K562 (cell line): Measurements from ENCODE around the gene EFEMP2. TPM values are rescaled to one million over a fixed set of nuclear protein-coding genes. Genes with fewer than 3 reads are reported as not detected.

Experiments
- BCL6 ChIP-seq: fragments of 250-450 bp; sonication (Bioruptor Pico); IDR thresholded peaks from 2 replicates; pipeline ENCODE4 v1.4.0; 2020
- DIDO1 ChIP-seq: fragments of 450-650 bp; IDR thresholded peaks from 2 replicates; pipeline ENCODE4 v1.6.1; 2016; ENCODE audit warnings: low read depth, missing biosample characterization, missing genetic modification characterization
- ETV6 ChIP-seq, 3 experiments: fragments of 150-350 bp in 1 of 3; sonication (generic) in 1 of 3; formaldehyde crosslinking in 1 of 3; IDR thresholded peaks; 2 replicates each; pipeline versions ENCODE4 v1.6.1 to v1.8.0; 2014 to 2022; ENCODE audit warnings: borderline replicate concordance in 2 of 3, low read depth in 2 of 3, antibody characterized with exemption in 1 of 3, low read length in 1 of 3, mild to moderate bottlenecking in 1 of 3, missing genetic modification reagents in 1 of 3
- HNRNPH1 ChIP-seq: fragments of 200-400 bp; formaldehyde crosslinking; optimal IDR thresholded peaks from 2 replicates; pipeline ENCODE3; 2017; ENCODE audit warnings: low read depth, mild to moderate bottlenecking, low read length, moderate library complexity
- JUND ChIP-seq, 2 experiments: IDR thresholded peaks; 2 replicates in 1 of 2; 3 replicates in 1 of 2; pipeline ENCODE4 v1.6.1; 2011; ENCODE audit warnings: borderline replicate concordance in 2 of 2, low read depth in 2 of 2, low read length in 2 of 2, improper control_type of control experiment in 1 of 2, missing biosample characterization in 1 of 2, missing genetic modification characterization in 1 of 2, missing genetic modification reagents in 1 of 2
- MIER1 ChIP-seq: fragments of 450-650 bp; IDR thresholded peaks from 2 replicates; pipeline ENCODE4 v1.6.1; 2016; ENCODE audit warnings: antibody characterized with exemption, mild to moderate bottlenecking, low read depth
- SIRT6 ChIP-seq: IDR thresholded peaks from one replicate; pipeline ENCODE4 v1.6.1; 2012; ENCODE audit warnings: low read depth, mild to moderate bottlenecking, control low read depth, inconsistent platforms, low read length, moderate library complexity
- TCFL5 ChIP-seq: fragments of 250-450 bp; sonication (Bioruptor Pico); conservative IDR thresholded peaks from 2 replicates; pipeline ENCODE4 v1.6.1; 2021; ENCODE audit warnings: mild to moderate bottlenecking, moderate library complexity, matching md5 sums
- TEAD1 ChIP-seq, 2 experiments: fragments of 450-650 bp in 1 of 2; sonication (generic) in 1 of 2; formaldehyde crosslinking; IDR thresholded peaks; 2 replicates each; pipeline versions ENCODE4 v1.4.0 to v1.8.0; 2020 to 2022; ENCODE audit warnings: mild to moderate bottlenecking in 2 of 2, missing genetic modification reagents in 1 of 2
- ZNF212 ChIP-seq: fragments of 450-650 bp; formaldehyde crosslinking; IDR thresholded peaks from 2 replicates; pipeline ENCODE4 v1.4.0; 2020; ENCODE audit warnings: mild to moderate bottlenecking
- ZNF316 ChIP-seq: fragments of 450-650 bp; IDR thresholded peaks from 2 replicates; pipeline ENCODE4 v1.6.1; 2016
- polyA plus RNA-seq, 8 experiments: library from polyadenylated mRNA; depleted of rRNA in 4 of 8; stranded (reverse) in 5 of 8; unstranded in 3 of 8; fragments of >200 nt; fragmentation: Nextera tagmentation in 2 of 8; fragmentation: Illumina TruSeq in 1 of 8; extraction: Ambion mirVana in 2 of 8; extraction: Trizol in 1 of 8; gene quantifications; 2 replicates each; pipeline versions ENCODE4 v1.2.1 to v1.2.3, GENCODE V29; 2011 to 2014; ENCODE audit warnings: inconsistent platforms in 1 of 8, missing spikeins in 1 of 8
- total RNA-seq, 7 experiments: library from RNA; depleted of rRNA in 6 of 7; stranded (reverse); fragments of >200 nt in 6 of 7; fragmentation: Illumina TruSeq in 2 of 7; extraction: Trizol in 2 of 7; gene quantifications; 2 replicates each; pipeline versions ENCODE4 v1.2.1 to v1.2.3, GENCODE V29; 2011 to 2021; ENCODE audit warnings: low replicate concordance in 1 of 7
- TF ChIP-seq, protein P1 (sequence below): fragments of 250-450 bp; sonication (Bioruptor Pico); IDR thresholded peaks from 2 replicates; pipeline ENCODE4 v1.4.0; 2020; ENCODE audit warnings: mild to moderate bottlenecking, moderate library complexity, borderline replicate concordance
- TF ChIP-seq, protein P2 (sequence below), 3 experiments: IDR thresholded peaks in 2 of 3; conservative IDR thresholded peaks in 1 of 3; 2 replicates each; pipeline ENCODE4 v1.5.1; 2011 to 2012; ENCODE audit warnings: low read length in 3 of 3, mild to moderate bottlenecking in 3 of 3, control low read depth in 2 of 3, improper control_type of control experiment in 1 of 3, inconsistent platforms in 1 of 3, low read depth in 1 of 3, mixed read lengths in 1 of 3, moderate library complexity in 1 of 3; ENCODE audit not compliant: insufficient read depth in 2 of 3
- TF ChIP-seq, protein P3 (sequence below): fragments of 450-650 bp; formaldehyde crosslinking; IDR thresholded peaks from 2 replicates; pipeline ENCODE4 v1.4.0; 2022; ENCODE audit warnings: missing genetic modification characterization
- TF ChIP-seq, protein P4 (sequence below): sonication (generic); formaldehyde crosslinking; IDR thresholded peaks from 2 replicates; pipeline ENCODE4 v1.8.0; 2023; ENCODE audit warnings: mild to moderate bottlenecking, missing genetic modification reagents

EFEMP2 gene
- total and polyA plus RNA-seq, 9 of the 15 experiments (the other 6 are each of a cell fraction or from before 2014, with no cell fraction given) = 0.07 to 2.9 (median 0.69) TPM; not detected in 1

DNA sequence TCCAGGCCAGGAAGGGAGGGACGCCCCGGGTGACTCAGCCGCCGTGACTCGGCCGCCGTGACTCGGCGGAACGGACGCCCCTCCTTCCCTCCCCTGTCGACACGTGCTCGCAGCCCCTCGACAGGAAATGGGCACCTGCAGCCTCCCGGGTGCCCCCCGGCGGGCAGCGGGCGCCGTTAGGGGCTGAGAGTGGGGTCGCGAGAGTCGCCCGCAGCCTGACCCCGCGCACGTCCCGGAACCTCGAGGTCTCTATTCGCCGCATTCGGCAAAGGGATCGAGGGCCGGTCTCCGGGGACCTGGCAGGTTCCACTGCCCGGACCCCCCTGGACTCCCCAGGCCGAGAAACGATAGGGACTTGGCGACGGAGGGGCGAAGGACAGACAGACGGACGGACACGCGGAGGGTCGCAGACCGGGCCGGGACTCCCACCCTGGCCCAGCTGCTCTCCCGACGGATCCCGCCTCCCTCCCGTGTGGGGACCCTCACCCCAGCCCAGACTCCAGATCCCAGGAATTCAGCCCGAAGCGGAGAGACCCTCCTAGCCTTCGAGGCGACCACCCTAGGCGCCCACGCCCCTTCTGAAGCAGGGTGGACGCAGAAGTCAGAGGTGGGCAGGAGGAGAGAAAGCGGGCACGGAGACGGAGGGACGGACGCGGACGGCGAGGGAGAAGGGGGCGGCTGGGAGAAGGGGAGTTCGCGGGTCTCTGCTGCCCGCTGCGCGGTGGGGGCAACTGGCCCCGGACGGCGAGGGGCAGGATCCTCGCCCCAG is 26.9 kb upstream of the EFEMP2 start (continued):
- TF ChIP-seq, protein P1, sequence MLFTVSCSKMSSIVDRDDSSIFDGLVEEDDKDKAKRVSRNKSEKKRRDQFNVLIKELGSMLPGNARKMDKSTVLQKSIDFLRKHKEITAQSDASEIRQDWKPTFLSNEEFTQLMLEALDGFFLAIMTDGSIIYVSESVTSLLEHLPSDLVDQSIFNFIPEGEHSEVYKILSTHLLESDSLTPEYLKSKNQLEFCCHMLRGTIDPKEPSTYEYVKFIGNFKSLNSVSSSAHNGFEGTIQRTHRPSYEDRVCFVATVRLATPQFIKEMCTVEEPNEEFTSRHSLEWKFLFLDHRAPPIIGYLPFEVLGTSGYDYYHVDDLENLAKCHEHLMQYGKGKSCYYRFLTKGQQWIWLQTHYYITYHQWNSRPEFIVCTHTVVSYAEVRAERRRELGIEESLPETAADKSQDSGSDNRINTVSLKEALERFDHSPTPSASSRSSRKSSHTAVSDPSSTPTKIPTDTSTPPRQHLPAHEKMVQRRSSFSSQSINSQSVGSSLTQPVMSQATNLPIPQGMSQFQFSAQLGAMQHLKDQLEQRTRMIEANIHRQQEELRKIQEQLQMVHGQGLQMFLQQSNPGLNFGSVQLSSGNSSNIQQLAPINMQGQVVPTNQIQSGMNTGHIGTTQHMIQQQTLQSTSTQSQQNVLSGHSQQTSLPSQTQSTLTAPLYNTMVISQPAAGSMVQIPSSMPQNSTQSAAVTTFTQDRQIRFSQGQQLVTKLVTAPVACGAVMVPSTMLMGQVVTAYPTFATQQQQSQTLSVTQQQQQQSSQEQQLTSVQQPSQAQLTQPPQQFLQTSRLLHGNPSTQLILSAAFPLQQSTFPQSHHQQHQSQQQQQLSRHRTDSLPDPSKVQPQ (CRISPR knock-in tag) = peak; percentile 36; the same call in 1 of the 2 replicates
- TF ChIP-seq TEAD1 (CRISPR knock-in tag; IDR thresholded peaks at IDR 0.05) (peak; percentile 37 to 64; a peak in 1 of 4 replicates), ZNF212 (peak; percentile 14; the same call in 1 of the 2 replicates), MIER1 (0 out of 2 replicates have a peak, but pooled peaks have one; percentile 39), SIRT6 (peak; percentile 17), HNRNPH1 (peak; percentile 77), JUND (IDR thresholded peaks at IDR 0.05; ENCODE audit: borderline replicate concordance, low read depth, low read length) (peak; percentile 97), JUND (tag; IDR thresholded peaks at IDR 0.05; ENCODE audit: borderline replicate concordance, low read depth, low read length) (peak; percentile 93; the same call in 1 of the 3 replicates), ZNF316 (peak; percentile 96), TCFL5 (CRISPR knock-in tag) (no peak), DIDO1 (tag) (no peak), BCL6 (CRISPR knock-in tag) (no peak), ETV6 (IDR thresholded peaks at IDR 0.05; ENCODE audit: borderline replicate concordance in 1 of 2, low read depth in 2 of 2, low read length in 1 of 2) (no peak), ETV6 (CRISPR knock-in tag; IDR thresholded peaks at IDR 0.05; ENCODE audit: borderline replicate concordance) (no peak)
- TF ChIP-seq, protein P2, sequence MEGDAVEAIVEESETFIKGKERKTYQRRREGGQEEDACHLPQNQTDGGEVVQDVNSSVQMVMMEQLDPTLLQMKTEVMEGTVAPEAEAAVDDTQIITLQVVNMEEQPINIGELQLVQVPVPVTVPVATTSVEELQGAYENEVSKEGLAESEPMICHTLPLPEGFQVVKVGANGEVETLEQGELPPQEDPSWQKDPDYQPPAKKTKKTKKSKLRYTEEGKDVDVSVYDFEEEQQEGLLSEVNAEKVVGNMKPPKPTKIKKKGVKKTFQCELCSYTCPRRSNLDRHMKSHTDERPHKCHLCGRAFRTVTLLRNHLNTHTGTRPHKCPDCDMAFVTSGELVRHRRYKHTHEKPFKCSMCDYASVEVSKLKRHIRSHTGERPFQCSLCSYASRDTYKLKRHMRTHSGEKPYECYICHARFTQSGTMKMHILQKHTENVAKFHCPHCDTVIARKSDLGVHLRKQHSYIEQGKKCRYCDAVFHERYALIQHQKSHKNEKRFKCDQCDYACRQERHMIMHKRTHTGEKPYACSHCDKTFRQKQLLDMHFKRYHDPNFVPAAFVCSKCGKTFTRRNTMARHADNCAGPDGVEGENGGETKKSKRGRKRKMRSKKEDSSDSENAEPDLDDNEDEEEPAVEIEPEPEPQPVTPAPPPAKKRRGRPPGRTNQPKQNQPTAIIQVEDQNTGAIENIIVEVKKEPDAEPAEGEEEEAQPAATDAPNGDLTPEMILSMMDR (IDR thresholded peaks at IDR 0.05 in 2 of 3, conservative IDR thresholded peaks at IDR 0.05 in 1 of 3; ENCODE audit: insufficient read depth in 2 of 3, low read depth in 1 of 3, low read length in 3 of 3) = peak in 1 of 3 experiments; percentile 11; a peak in 1 of 6 replicates
- TF ChIP-seq, protein P3, sequence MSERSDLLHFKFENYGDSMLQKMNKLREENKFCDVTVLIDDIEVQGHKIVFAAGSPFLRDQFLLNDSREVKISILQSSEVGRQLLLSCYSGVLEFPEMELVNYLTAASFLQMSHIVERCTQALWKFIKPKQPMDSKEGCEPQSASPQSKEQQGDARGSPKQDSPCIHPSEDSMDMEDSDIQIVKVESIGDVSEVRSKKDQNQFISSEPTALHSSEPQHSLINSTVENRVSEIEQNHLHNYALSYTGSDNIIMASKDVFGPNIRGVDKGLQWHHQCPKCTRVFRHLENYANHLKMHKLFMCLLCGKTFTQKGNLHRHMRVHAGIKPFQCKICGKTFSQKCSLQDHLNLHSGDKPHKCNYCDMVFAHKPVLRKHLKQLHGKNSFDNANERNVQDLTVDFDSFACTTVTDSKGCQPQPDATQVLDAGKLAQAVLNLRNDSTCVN = 0 out of 2 replicates have a peak, but pooled peaks have one; percentile 12
- TF ChIP-seq, protein P4, sequence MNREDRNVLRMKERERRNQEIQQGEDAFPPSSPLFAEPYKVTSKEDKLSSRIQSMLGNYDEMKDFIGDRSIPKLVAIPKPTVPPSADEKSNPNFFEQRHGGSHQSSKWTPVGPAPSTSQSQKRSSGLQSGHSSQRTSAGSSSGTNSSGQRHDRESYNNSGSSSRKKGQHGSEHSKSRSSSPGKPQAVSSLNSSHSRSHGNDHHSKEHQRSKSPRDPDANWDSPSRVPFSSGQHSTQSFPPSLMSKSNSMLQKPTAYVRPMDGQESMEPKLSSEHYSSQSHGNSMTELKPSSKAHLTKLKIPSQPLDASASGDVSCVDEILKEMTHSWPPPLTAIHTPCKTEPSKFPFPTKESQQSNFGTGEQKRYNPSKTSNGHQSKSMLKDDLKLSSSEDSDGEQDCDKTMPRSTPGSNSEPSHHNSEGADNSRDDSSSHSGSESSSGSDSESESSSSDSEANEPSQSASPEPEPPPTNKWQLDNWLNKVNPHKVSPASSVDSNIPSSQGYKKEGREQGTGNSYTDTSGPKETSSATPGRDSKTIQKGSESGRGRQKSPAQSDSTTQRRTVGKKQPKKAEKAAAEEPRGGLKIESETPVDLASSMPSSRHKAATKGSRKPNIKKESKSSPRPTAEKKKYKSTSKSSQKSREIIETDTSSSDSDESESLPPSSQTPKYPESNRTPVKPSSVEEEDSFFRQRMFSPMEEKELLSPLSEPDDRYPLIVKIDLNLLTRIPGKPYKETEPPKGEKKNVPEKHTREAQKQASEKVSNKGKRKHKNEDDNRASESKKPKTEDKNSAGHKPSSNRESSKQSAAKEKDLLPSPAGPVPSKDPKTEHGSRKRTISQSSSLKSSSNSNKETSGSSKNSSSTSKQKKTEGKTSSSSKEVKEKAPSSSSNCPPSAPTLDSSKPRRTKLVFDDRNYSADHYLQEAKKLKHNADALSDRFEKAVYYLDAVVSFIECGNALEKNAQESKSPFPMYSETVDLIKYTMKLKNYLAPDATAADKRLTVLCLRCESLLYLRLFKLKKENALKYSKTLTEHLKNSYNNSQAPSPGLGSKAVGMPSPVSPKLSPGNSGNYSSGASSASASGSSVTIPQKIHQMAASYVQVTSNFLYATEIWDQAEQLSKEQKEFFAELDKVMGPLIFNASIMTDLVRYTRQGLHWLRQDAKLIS (CRISPR knock-in tag) = peak; percentile 95
